Activated B cell treated with CpG ODN at 0.5 μM for 24 hours (primary cell): ENCODE data around the gene SHQ1. TPM values are rescaled to one million over a fixed set of nuclear protein-coding genes. Genes with fewer than 3 reads are reported as not detected.
"Not testable (repeated sequence)": the region's sequence is repeated elsewhere in the genome, so short reads cannot be mapped to it uniquely, and the experiment has no call there.

Experiments
- ATAC-seq: fragments of 200-7000 bp; cut with Tn5 transposase; one replicate; pipeline ENCODE4 v1.10.0; 2021; ENCODE audit warnings: low read depth, mild to moderate bottlenecking, moderate library complexity
- CTCF ChIA-PET: fragments of 350-600 bp; sonication (Branson Sonifier 250); formaldehyde crosslinking; loops from one replicate; lab custom pipeline; 2021; ENCODE audit warnings: antibody characterized with exemption; lab: Charles Lee
- POLR2A ChIA-PET: fragments of 350-600 bp; sonication (Branson Sonifier 250); formaldehyde crosslinking; loops from one replicate; lab custom pipeline; 2021; ENCODE audit warnings: antibody characterized with exemption; lab: Charles Lee
- DNase-seq: peaks from one replicate; pipeline ENCODE4 v3.0.0; 2022
- H3K27ac Mint-ChIP-seq: one replicate; pipeline ENCODE4 v1.8.0; 2020; ENCODE audit warnings: mixed read lengths
- H3K27me3 Mint-ChIP-seq: one replicate; pipeline ENCODE4 v1.8.0; 2021; ENCODE audit warnings: mixed read lengths
- H3K36me3 Mint-ChIP-seq: one replicate; pipeline ENCODE4 v1.8.0; 2021; ENCODE audit warnings: low read depth, mixed read lengths
- H3K4me1 Mint-ChIP-seq: one replicate; pipeline ENCODE4 v1.8.0; 2021; ENCODE audit warnings: mixed read lengths
- H3K4me3 Mint-ChIP-seq: one replicate; pipeline ENCODE4 v1.8.0; 2020; ENCODE audit warnings: mild to moderate bottlenecking, mixed read lengths
- H3K9me3 Mint-ChIP-seq: one replicate; pipeline ENCODE4 v1.8.0; 2020; ENCODE audit warnings: mixed read lengths
- intact Hi-C: fragments of 100-400 bp; cut with micrococcal nuclease; formaldehyde crosslinking; loops from one replicate; pipeline ENCODE4 v1.15.1; 2024
- total RNA-seq: library from RNA; stranded (reverse); gene quantifications from 2 replicates; pipeline ENCODE4 v1.2.3, GENCODE V29; 2022
- TF ChIP-seq, protein P1 (sequence below): fragments of 200-600 bp; IDR thresholded peaks from one replicate; pipeline ENCODE4 v1.8.0; 2022; ENCODE audit warnings: antibody characterized with exemption, mild to moderate bottlenecking

SHQ1 gene
- total RNA-seq, 1 donor from 2014 or later: 25.3 TPM

DNA sequence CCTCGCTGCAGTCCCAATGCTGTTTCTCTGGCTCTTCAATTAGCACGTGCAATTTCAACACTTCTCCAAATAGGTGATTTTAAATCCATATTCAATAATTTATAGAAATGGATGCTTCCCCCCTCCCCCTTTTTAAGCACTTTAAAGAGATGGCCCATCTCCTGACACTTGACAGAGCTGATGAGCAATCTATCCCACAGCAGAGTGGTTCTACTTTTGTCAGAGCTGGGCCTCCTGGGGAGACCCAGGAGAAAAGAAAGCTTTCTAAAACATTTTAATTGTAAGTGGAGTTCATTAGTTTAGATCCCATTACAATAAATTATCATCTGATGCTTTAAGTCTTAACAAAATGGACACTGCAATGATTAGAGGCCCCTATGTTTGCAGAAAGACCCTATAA lies 127.7 kb downstream of the SHQ1 start:
- ATAC-seq (no peak), DNase-seq (no peak)
- Mint-ChIP-seq H3K9me3 (peaks cover 4% of the 10 kb centered on the region), H3K4me1 (no peaks in the 10 kb centered on the region), H3K27me3 (peaks cover 6% of the 10 kb centered on the region), H3K4me3 (no peak overlapping the region), H3K36me3 (no peaks in the 10 kb centered on the region), H3K27ac (no peak overlapping the region)
- intact Hi-C loops: no loop called here
- POLR2A ChIA-PET: no interaction called here
- CTCF ChIA-PET: no interaction called here
- TF ChIP-seq, protein P1, sequence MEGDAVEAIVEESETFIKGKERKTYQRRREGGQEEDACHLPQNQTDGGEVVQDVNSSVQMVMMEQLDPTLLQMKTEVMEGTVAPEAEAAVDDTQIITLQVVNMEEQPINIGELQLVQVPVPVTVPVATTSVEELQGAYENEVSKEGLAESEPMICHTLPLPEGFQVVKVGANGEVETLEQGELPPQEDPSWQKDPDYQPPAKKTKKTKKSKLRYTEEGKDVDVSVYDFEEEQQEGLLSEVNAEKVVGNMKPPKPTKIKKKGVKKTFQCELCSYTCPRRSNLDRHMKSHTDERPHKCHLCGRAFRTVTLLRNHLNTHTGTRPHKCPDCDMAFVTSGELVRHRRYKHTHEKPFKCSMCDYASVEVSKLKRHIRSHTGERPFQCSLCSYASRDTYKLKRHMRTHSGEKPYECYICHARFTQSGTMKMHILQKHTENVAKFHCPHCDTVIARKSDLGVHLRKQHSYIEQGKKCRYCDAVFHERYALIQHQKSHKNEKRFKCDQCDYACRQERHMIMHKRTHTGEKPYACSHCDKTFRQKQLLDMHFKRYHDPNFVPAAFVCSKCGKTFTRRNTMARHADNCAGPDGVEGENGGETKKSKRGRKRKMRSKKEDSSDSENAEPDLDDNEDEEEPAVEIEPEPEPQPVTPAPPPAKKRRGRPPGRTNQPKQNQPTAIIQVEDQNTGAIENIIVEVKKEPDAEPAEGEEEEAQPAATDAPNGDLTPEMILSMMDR: no peak

DNA sequence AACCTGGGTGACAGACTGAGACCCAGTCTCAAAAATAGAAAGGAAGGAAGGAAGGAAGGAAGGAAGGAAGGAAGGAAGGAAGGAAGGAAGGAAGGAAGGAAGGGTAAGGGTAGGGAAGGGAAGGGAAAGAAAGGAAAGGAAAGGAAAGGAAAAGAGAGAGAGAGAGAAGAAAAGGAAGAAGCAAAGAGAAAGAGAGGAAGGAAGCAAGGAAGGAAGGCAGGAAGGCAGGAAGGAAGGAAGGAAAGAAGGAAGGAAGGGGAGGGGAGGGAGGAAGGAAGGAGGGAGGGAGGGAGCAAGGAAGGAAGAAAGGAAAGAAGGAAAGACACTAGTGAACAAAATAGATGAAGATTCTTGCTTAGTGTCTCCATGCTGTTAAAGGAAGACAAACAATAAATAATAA lies 129.1 kb downstream of the SHQ1 start:
- H3K27ac Mint-ChIP-seq: no peak overlapping the region
- ATAC-seq (no peak), DNase-seq (no peak)
- no peaks in the 10 kb centered on the region for H3K36me3 Mint-ChIP-seq
- ChIA-PET POLR2A (no interaction called here), CTCF (no interaction called here)
- peaks cover 12% of the 10 kb centered on the region for H3K27me3 Mint-ChIP-seq
- no peaks in the 10 kb centered on the region for H3K4me1 Mint-ChIP-seq
- no peak overlapping the region for H3K4me3 Mint-ChIP-seq
- intact Hi-C loops: no loop called here
- TF ChIP-seq, protein P1: no peak
- peaks cover 11% of the 10 kb centered on the region for H3K9me3 Mint-ChIP-seq

DNA sequence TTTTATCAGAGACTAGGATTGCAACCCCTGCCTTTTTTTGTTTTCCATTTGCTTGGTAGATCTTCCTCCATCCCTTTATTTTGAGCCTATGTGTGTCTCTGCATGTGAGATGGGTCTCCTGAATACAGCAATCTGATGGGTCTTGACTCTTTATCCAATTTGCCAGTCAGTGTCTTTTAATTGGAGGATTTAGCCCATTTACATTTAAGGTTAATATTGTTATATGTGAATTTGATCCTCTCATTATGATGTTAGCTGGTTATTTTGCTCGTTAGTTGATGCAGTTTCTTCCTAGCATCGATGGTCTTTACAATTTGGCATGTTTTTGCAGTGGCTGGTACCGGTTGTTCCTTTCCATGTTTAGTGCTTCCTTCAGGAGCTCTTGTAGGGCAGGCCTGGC lies 134.1 kb downstream of the SHQ1 start:
- DNase-seq, H3K27ac Mint-ChIP-seq, ATAC-seq, H3K4me1 Mint-ChIP-seq, POLR2A ChIA-PET, H3K36me3 Mint-ChIP-seq, intact Hi-C loops, H3K4me3 Mint-ChIP-seq, CTCF ChIA-PET: not testable (repeated sequence)
- Mint-ChIP-seq H3K27me3 (peaks cover 13% of the 10 kb centered on the region), H3K9me3 (peaks cover 13% of the 10 kb centered on the region)

DNA sequence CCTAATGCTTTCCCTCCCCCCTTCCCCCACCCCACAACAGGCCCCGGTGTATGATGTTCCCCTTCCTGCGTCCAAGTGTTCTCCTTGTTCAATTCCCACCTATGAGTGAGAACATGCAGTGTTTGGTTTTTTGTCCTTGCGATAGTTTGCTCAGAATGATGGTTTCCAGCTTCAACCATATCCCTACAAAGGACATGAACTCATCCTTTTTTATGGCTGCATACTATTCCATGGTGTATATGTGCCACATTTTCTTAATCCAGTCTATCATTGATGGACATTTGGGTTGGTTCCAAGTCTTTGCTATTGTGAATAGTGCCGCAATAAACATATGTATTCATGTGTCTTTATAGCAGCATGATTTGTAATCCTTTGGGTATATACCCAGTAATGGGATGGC lies 137.8 kb downstream of the SHQ1 start:
- H3K4me1 Mint-ChIP-seq, POLR2A ChIA-PET, ATAC-seq, H3K27me3 Mint-ChIP-seq, H3K27ac Mint-ChIP-seq, H3K4me3 Mint-ChIP-seq, DNase-seq, H3K36me3 Mint-ChIP-seq, intact Hi-C loops, H3K9me3 Mint-ChIP-seq, CTCF ChIA-PET: not testable (repeated sequence)

DNA sequence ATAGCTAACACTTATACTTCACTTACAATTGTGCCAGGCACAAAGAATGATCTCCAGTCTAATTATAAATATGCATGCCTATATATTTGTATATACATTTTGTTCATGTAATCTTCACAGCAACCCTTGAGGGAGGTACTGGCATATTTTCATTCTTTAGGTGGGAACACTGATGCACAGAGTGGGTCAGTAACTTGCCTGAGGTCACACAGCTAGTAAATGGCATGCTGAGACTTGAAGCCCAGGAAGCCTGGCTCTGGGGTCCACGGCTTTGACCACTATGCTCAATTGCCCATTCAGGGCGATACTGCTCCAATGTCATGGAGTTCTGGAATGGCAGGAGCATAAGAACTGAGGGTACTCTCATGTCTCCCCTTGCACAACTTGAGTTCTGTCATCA lies 139.8 kb downstream of the SHQ1 start:
- DNase-seq: no peak
- TF ChIP-seq, protein P1: no peak
- H3K4me3 Mint-ChIP-seq: no peak overlapping the region
- H3K27me3 Mint-ChIP-seq: peaks cover 3% of the 10 kb centered on the region
- no peaks in the 10 kb centered on the region for H3K36me3 Mint-ChIP-seq
- ChIA-PET CTCF (no interaction called here), POLR2A (no interaction called here)
- intact Hi-C loops: no loop called here
- ATAC-seq: no peak
- H3K9me3 Mint-ChIP-seq: peaks cover 2% of the 10 kb centered on the region
- no peak overlapping the region for H3K27ac Mint-ChIP-seq
- H3K4me1 Mint-ChIP-seq: no peaks in the 10 kb centered on the region

DNA sequence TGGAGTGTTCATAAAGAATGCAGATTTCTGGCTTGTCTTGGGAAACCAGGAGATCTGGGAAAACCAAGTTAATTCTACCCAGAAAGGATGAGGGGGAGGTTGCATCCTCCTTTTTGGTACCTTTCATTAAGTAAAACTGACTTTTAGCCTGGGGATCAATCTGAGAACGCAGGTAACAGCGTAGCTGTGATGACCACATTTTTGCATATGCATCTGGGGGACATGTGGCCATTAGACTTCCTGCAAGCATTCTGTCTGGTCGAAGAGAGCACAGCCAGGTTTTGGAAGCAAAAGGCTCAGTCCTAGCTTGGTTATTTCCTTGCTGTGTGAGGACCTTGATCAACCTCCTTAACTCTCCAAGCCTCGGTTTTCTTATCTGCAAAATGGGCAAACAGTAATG lies 145.2 kb downstream of the SHQ1 start:
- no peak for DNase-seq
- ChIA-PET CTCF (no interaction called here), POLR2A (interaction anchor here (0.6 kb wide), 2 partner anchors 80 to 792 kb away, joined by 4 to 8 read pairs; no protein-coding TSS in a partner anchor)
- TF ChIP-seq, protein P1: no peak
- Mint-ChIP-seq H3K4me1 (no peaks in the 10 kb centered on the region), H3K36me3 (no peaks in the 10 kb centered on the region), H3K27ac (no peak overlapping the region), H3K4me3 (no peak overlapping the region), H3K27me3 (peaks cover 3% of the 10 kb centered on the region), H3K9me3 (no peaks in the 10 kb centered on the region)
- intact Hi-C loops: no loop called here
- ATAC-seq: no peak
